Ovary (tissue), 9 donors: Measurements from ENCODE around the gene SLFN5. TPM values are rescaled to one million over a fixed set of nuclear protein-coding genes. Genes with fewer than 3 reads are reported as not detected.
"Not testable (repeated sequence)": the region's sequence is repeated elsewhere in the genome, so short reads cannot be mapped to it uniquely, and the experiment has no call there.

Source experiments
- DNase-seq, 5 donors: peaks; one replicate each; pipeline ENCODE4 v3.0.0-alpha.2; 2019 to 2020
- H3K27ac ChIP-seq, 2 donors: fragments of 200-600 bp; one replicate each; pipeline versions ENCODE4 v1.5.1 to v1.8.0; 2019 to 2022
- H3K27me3 ChIP-seq: fragments of 200-600 bp; one replicate; pipeline ENCODE4 v1.8.0; 2022
- H3K36me3 ChIP-seq: fragments of 200-600 bp; sonication (generic); one replicate; pipeline ENCODE4 v1.5.1; 2019
- H3K4me1 ChIP-seq: one replicate; pipeline ENCODE4 v1.8.1; 2013; ENCODE audit warnings: mild to moderate bottlenecking, moderate library complexity; ENCODE audit not compliant: insufficient read depth
- H3K4me3 ChIP-seq: fragments of 200-600 bp; sonication (generic); one replicate; pipeline ENCODE4 v1.5.1; 2017
- H3K9me3 ChIP-seq, 2 donors: fragments of 200-600 bp in 1 of 2; sonication (generic) in 1 of 2; one replicate each; pipeline versions ENCODE4 v1.5.1 to v1.8.1; 2013 to 2019; ENCODE audit warnings: mild to moderate bottlenecking in 1 of 2, moderate library complexity in 1 of 2
- EP300 ChIP-seq: sonication (generic); formaldehyde crosslinking; IDR thresholded peaks from one replicate; pipeline ENCODE4 v1.6.1; 2017; ENCODE audit warnings: antibody characterized with exemption
- POLR2A ChIP-seq: fragments of 450-650 bp; IDR thresholded peaks from one replicate; pipeline ENCODE4 v1.6.1; 2017; ENCODE audit warnings: antibody characterized with exemption, mild to moderate bottlenecking, moderate library complexity
- WGBS, 3 donors: extraction: QIAGEN DNeasy Blood & Tissue Kit in 1 of 3; methylation state at CpG; one replicate each; pipeline versions ENCODE4 v1.1.5 to v1.1.7; 2013 to 2017; 5-methylcytosine and 5-hydroxymethylcytosine counted together
- intact Hi-C, 4 donors: fragments of 100-400 bp; cut with DNase I; formaldehyde crosslinking; loops; one replicate each; pipeline versions ENCODE4 v1.11.0 to v1.15.1; 2022 to 2023
- polyA plus RNA-seq, 2 donors: library from polyadenylated mRNA; stranded (reverse); fragments of 200-250 nt in 1 of 2; fragments of 350-450 nt in 1 of 2; fragmentation: Illumina TruSeq in 1 of 2; extraction: RNeasy Lipid Tissue Mini Kit (QIAGEN cat#74804) in 1 of 2; gene quantifications; one replicate each; pipeline ENCODE4 v1.2.3, GENCODE V29; 2013 to 2014
- total RNA-seq, 7 donors: library from RNA; depleted of rRNA in 2 of 7; stranded (reverse); fragments of >200 nt in 2 of 7; fragmentation: NEBNext Ultra II Directional in 3 of 7; extraction: Animal tissue kit (Norgen Biotek cat#: 25700) in 3 of 7; gene quantifications; one replicate each; pipeline versions ENCODE4 v1.1.0 to v1.2.4, GENCODE V29; 2016 to 2023
- TF ChIP-seq, protein P1 (sequence below), 3 donors: fragments of 450-650 bp in 2 of 3; fragments of 200-600 bp in 1 of 3; IDR thresholded peaks; one replicate each; pipeline versions ENCODE4 v1.5.1 to v1.8.0; 2016 to 2022; ENCODE audit warnings: antibody characterized with exemption in 3 of 3, mild to moderate bottlenecking in 1 of 3
- donor health status: DM: no; HTN: no; CAD: no; lungs with moderate emphysema.
- donor health status: DM: no; HTN: no; CAD: no.
- donor health status: Bipolar disorder and iron deficiency.
- donor health status: DM: yes; HTN: yes; CAD: no.
- donor health status: DM: no; HTN: no; CAD: no.
- donor health status: DM: yes; HTN: yes; CAD: no.

Gene SLFN5
- total and polyA plus RNA-seq, 9 donors, result 4.5 to 22.7 (median 17.9) TPM

DNA sequence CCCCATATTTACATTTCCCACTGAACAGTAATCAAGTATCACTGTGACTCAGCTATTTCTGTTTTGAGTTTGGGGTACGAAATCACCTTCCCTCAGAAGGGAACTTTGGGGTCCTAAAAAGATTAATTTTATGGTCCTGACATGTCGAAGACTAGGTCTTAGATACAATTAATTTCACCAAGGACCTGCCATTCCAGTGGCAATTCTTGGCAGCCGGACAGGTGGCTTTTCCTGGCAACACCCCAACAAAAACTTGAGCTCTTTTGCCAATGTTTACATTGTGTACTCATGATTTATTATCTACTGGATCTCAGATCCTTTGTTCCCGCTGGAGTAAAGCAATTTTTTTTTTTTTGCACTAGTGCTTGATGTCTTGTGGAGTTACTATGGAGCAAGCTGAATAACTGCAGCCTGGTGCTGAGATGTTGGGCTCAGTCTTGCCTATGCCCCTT, 14.4 kb downstream of the SLFN5 start:
- WGBS, 3 donors, result 30 to 32% (median 31%) methylated on average over 4 of the region's 4 CpGs
- TF ChIP-seq EP300 (no peak), POLR2A (no peak)
- TF ChIP-seq, protein P1, sequence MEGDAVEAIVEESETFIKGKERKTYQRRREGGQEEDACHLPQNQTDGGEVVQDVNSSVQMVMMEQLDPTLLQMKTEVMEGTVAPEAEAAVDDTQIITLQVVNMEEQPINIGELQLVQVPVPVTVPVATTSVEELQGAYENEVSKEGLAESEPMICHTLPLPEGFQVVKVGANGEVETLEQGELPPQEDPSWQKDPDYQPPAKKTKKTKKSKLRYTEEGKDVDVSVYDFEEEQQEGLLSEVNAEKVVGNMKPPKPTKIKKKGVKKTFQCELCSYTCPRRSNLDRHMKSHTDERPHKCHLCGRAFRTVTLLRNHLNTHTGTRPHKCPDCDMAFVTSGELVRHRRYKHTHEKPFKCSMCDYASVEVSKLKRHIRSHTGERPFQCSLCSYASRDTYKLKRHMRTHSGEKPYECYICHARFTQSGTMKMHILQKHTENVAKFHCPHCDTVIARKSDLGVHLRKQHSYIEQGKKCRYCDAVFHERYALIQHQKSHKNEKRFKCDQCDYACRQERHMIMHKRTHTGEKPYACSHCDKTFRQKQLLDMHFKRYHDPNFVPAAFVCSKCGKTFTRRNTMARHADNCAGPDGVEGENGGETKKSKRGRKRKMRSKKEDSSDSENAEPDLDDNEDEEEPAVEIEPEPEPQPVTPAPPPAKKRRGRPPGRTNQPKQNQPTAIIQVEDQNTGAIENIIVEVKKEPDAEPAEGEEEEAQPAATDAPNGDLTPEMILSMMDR (IDR thresholded peaks at IDR 0.05), result no peak
- Histone ChIP-seq H3K4me1 (peaks cover 11% of the 10 kb centered on the region), H3K4me3 (no peak overlapping the region), H3K36me3 (no peaks in the 10 kb centered on the region), H3K27ac (no peak overlapping the region), H3K9me3 (no peaks in the 10 kb centered on the region), H3K27me3 (no peaks in the 10 kb centered on the region)
- no peak for DNase-seq
- intact Hi-C loops, result no loop called here

DNA sequence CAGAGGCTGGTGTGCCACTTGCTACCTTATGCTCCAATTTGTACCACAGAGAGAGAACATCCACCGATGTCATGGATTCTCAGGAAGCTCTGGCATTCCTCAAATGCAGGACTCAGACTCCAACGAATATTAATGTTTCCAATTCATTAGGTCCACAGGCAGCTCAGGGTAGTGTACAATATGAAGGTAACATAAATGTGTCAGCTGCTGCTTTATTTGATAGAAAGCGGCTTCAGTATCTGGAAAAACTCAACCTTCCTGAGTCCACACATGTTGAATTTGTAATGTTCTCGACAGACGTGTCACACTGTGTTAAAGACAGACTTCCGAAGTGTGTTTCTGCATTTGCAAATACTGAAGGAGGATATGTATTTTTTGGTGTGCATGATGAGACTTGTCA, 16.1 kb downstream of the SLFN5 start:
- Histone ChIP-seq H3K9me3 (no peaks in the 10 kb centered on the region), H3K4me1 (peaks cover 9% of the 10 kb centered on the region), H3K27me3 (no peaks in the 10 kb centered on the region), H3K27ac (no peak overlapping the region), H3K36me3 (no peaks in the 10 kb centered on the region), H3K4me3 (no peak overlapping the region)
- 91 to 94% (median 92%) methylated on average over 6 of the region's 6 CpGs for WGBS, 3 donors
- intact Hi-C loops, result no loop called here
- TF ChIP-seq EP300, result no peak
- TF ChIP-seq, protein P1 (IDR thresholded peaks at IDR 0.05), result no peak
- TF ChIP-seq POLR2A, result no peak
- DNase-seq, result no peak

- DNase-seq, result no peak
- no peaks in the 10 kb centered on the region for H3K36me3 ChIP-seq
- 74 to 97% (median 90%) methylated on average over 5 of the region's 5 CpGs for WGBS, 3 donors
- H3K27me3 ChIP-seq, result no peaks in the 10 kb centered on the region
- H3K4me3 ChIP-seq, result no peak overlapping the region
- intact Hi-C loops, result no loop called here
- no peak overlapping the region for H3K27ac ChIP-seq
- H3K9me3 ChIP-seq, result no peaks in the 10 kb centered on the region
- TF ChIP-seq, protein P1 (IDR thresholded peaks at IDR 0.05), result no peak
- TF ChIP-seq EP300 (no peak), POLR2A (no peak)
- H3K4me1 ChIP-seq, result no peaks in the 10 kb centered on the region
These were observed 22.2 kb downstream of the SLFN5 start for GRCh38 chr17:35265071-35265470.

DNA sequence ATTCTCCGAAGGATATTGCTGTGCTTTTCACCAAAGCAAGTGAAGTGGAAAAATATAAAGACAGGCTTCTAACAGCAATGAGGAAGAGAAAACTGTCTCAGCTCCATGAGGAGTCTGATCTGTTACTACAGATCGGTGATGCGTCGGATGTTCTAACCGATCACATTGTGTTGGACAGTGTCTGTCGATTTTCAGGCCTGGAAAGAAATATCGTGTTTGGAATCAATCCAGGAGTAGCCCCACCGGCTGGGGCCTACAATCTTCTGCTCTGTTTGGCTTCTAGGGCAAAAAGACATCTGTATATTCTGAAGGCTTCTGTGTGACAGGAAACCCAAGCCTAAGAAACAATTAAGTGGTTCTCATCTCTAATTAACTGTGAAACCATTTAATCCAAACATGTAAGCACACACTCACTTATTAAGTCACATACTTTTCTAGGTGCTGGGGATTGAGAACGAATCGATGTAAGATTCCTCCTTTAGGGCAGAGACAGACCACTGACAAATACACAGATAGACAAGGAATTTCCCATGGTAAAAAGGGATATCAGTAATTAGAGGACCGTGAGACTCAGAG, 22.8 kb downstream of the SLFN5 start:
- Histone ChIP-seq H3K36me3 (no peaks in the 10 kb centered on the region), H3K27me3 (no peaks in the 10 kb centered on the region), H3K9me3 (no peaks in the 10 kb centered on the region), H3K4me3 (no peak overlapping the region), H3K27ac (no peak overlapping the region), H3K4me1 (no peaks in the 10 kb centered on the region)
- 81 to 89% (median 89%) methylated on average over 11 of the region's 11 CpGs for WGBS, 3 donors
- intact Hi-C loops, result no loop called here
- no peak for DNase-seq
- TF ChIP-seq, protein P1 (IDR thresholded peaks at IDR 0.05), result no peak
- TF ChIP-seq EP300 (no peak), POLR2A (no peak)

- H3K9me3 ChIP-seq, intact Hi-C loops, H3K27ac ChIP-seq, DNase-seq, H3K27me3 ChIP-seq, H3K36me3 ChIP-seq, H3K4me3 ChIP-seq, H3K4me1 ChIP-seq: not testable (repeated sequence)
- WGBS, 3 donors, result 80 to 82% (median 81%) methylated on average over 12 to 13 of the region's 13 CpGs
These were observed 31.5 kb downstream of the SLFN5 start for GRCh38 chr17:35274167-35275066.

- not testable (repeated sequence) for H3K27me3 ChIP-seq
These were observed 35.6 kb downstream of the SLFN5 start for GRCh38 chr17:35278454-35278853.

DNA sequence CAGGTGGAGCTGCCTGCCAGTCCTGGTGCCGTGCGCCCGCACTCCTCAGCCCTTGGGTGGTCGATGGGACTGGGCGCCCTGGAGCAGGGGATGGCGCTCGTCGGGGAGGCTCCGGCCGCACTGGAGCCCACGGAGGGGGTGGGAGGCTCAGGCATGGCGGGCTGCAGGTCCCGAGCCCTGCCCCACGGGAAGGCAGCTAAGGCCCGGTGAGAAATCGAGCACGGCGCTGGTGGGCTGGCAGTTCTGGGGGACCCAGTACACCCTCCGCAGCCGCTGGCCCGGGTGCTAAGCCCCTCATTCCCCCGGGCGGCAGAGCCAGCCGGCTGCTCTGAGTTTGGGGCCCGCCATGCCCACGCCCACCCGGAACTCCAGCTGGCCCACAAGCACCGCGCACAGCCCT, 36.0 kb downstream of the SLFN5 start:
- H3K36me3 ChIP-seq, DNase-seq, H3K27me3 ChIP-seq, H3K4me3 ChIP-seq, intact Hi-C loops, H3K4me1 ChIP-seq, H3K9me3 ChIP-seq, H3K27ac ChIP-seq: not testable (repeated sequence)
- WGBS, 3 donors, result 93% methylated on average over 22 to 29 of the region's 29 CpGs

More at GRCh38 chr17:35278454-35278853, 35.6 kb downstream of the SLFN5 start:
- H3K9me3 ChIP-seq, DNase-seq, H3K4me1 ChIP-seq, H3K27ac ChIP-seq, H3K4me3 ChIP-seq, intact Hi-C loops, H3K36me3 ChIP-seq: not testable (repeated sequence)
- WGBS, 3 donors, result 79 to 83% (median 79%) methylated on average over 6 of the region's 6 CpGs
